DND-41 (cell line): ENCODE measurements around the gene PRIM1.
"Not testable (repeated sequence)": the region's sequence is repeated elsewhere in the genome, so short reads cannot be mapped to it uniquely, and the experiment has no call there.

Source experiments
- ATAC-seq: fragments of 200-7000 bp; cut with Tn5 transposase; 3 replicates; pipeline ENCODE4 v1.9.1; 2021; ENCODE audit warnings: low read depth; ENCODE audit not compliant: insufficient read depth
- DNase-seq: peaks from one replicate; pipeline ENCODE4 v3.0.0-alpha.2; 2020
- H2AFZ ChIP-seq: 2 replicates; pipeline ENCODE4 v1.6.0; 2012; ENCODE audit warnings: low read depth, low read length
- H3K27ac ChIP-seq: 2 replicates; pipeline ENCODE4 v1.5.1; 2012; ENCODE audit warnings: low read length, inconsistent platforms
- H3K27me3 ChIP-seq: fragments of 200-600 bp; sonication (generic); 2 replicates; pipeline ENCODE4 v1.6.0; 2012; ENCODE audit warnings: low read length, mild to moderate bottlenecking, inconsistent platforms; ENCODE audit not compliant: insufficient read depth, poor library complexity
- H3K36me3 ChIP-seq: 2 replicates; pipeline ENCODE4 v1.5.1; 2012; ENCODE audit warnings: low read length, inconsistent platforms; ENCODE audit not compliant: insufficient read depth
- H3K4me1 ChIP-seq: 2 replicates; pipeline ENCODE4 v1.5.1; 2012; ENCODE audit warnings: mild to moderate bottlenecking, low read length; ENCODE audit not compliant: insufficient read depth
- H3K4me2 ChIP-seq: 2 replicates; pipeline ENCODE4 v1.6.0; 2012; ENCODE audit warnings: mild to moderate bottlenecking, moderate library complexity, low read length, inconsistent platforms; ENCODE audit not compliant: insufficient read depth
- H3K4me3 ChIP-seq, 2 experiments: fragments of 200-600 bp in 1 of 2; shearing (Covaris generic) in 1 of 2; 2 replicates each; pipeline ENCODE4 v1.5.1; 2012 to 2016; ENCODE audit warnings: inconsistent platforms in 2 of 2, low read length in 2 of 2, mild to moderate bottlenecking in 2 of 2, low read depth in 1 of 2, moderate library complexity in 1 of 2
- H3K79me2 ChIP-seq: 2 replicates; pipeline ENCODE4 v1.6.0; 2012; ENCODE audit warnings: low read length, inconsistent platforms; ENCODE audit not compliant: insufficient read depth
- H3K9ac ChIP-seq: 2 replicates; pipeline ENCODE4 v1.6.0; 2012; ENCODE audit warnings: low read depth, mild to moderate bottlenecking, inconsistent platforms, low read length, moderate library complexity
- H3K9me3 ChIP-seq: 2 replicates; pipeline ENCODE4 v1.5.1; 2012; ENCODE audit warnings: low read length, moderate library complexity, mild to moderate bottlenecking, inconsistent platforms; ENCODE audit not compliant: insufficient read depth, severe bottlenecking
- H4K20me1 ChIP-seq: 2 replicates; pipeline ENCODE4 v1.6.0; 2012; ENCODE audit warnings: low read length; ENCODE audit not compliant: insufficient read depth
- EZH2 ChIP-seq: IDR thresholded peaks from 3 replicates; pipeline ENCODE4 v1.6.1; 2012; ENCODE audit warnings: borderline replicate concordance, low read depth, mild to moderate bottlenecking, moderate library complexity, low read length, inconsistent platforms; ENCODE audit not compliant: severe bottlenecking
- TF ChIP-seq, protein P1 (sequence below): IDR thresholded peaks from 2 replicates; pipeline ENCODE4 v1.5.1; 2012; ENCODE audit warnings: borderline replicate concordance, low read length, moderate library complexity, mild to moderate bottlenecking; ENCODE audit not compliant: poor library complexity, severe bottlenecking; ENCODE audit errors: extremely low read depth

The PRIM1 gene

DNA sequence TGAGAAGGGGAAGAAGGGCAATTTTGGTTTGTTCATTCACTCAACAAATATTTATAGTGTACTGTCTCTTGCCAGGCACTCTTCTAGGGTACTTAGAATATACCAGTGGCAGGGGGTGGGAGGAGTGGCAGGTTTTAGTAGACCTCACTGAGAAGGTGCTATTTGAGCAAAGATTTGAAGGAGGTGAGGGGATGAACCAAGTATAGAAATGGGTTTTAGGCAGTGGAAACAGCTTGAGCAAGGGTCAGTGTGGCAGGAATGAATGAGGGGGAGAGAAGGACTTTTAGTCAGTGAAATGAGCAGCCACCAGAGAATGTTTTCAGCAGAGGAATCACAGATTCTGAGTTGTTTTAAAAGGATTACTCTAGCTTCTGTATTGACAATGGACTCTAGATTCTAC is 2.3 kb downstream of the PRIM1 start:
- Histone ChIP-seq H3K27ac (peak overlapping the region; percentile 50; the same call in 1 of the 2 replicates), H3K27me3 (no peaks in the 10 kb centered on the region), H3K4me2 (peak overlapping the region; percentile 61), H3K9me3 (no peaks in the 10 kb centered on the region), H3K36me3 (peaks cover 51% of the 10 kb centered on the region), H2AFZ (no peak overlapping the region), H3K4me3 (peak overlapping the region in 1 of 2 experiments; percentile 12; a peak in 1 of 4 replicates), H3K4me1 (peaks cover 49% of the 10 kb centered on the region), H3K79me2 (peaks cover 58% of the 10 kb centered on the region), H3K9ac (peak overlapping the region; percentile 96; the same call in 1 of the 2 replicates), H4K20me1 (no peaks in the 10 kb centered on the region)
- no peak for ATAC-seq
- DNase-seq, result no peak
- TF ChIP-seq, protein P1, sequence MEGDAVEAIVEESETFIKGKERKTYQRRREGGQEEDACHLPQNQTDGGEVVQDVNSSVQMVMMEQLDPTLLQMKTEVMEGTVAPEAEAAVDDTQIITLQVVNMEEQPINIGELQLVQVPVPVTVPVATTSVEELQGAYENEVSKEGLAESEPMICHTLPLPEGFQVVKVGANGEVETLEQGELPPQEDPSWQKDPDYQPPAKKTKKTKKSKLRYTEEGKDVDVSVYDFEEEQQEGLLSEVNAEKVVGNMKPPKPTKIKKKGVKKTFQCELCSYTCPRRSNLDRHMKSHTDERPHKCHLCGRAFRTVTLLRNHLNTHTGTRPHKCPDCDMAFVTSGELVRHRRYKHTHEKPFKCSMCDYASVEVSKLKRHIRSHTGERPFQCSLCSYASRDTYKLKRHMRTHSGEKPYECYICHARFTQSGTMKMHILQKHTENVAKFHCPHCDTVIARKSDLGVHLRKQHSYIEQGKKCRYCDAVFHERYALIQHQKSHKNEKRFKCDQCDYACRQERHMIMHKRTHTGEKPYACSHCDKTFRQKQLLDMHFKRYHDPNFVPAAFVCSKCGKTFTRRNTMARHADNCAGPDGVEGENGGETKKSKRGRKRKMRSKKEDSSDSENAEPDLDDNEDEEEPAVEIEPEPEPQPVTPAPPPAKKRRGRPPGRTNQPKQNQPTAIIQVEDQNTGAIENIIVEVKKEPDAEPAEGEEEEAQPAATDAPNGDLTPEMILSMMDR, result no peak
- TF ChIP-seq EZH2, result no peak

DNA sequence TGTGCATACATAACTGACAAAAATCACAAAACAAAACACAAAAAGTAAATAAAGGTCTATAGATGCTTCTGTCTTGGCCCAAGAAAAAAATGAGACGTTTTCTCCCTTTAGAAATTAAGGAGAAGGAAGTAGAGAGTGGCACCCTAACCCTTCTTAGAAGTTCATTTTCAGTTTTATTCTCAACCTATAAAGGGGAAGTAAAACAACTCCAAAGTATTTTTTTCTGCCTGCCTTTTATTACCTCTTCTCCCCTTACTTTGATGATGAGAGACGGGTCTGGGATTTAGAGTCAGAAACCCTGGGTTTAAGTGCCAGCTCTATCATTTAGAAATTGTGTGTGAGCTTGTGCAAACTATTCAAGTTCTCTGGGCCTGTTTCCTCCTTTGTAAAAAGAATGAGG is 2.8 kb downstream of the PRIM1 start:
- TF ChIP-seq EZH2, result no peak
- TF ChIP-seq, protein P1, result no peak
- peak overlapping the region; percentile 61; the same call in 1 of the 2 replicates for H3K4me2 ChIP-seq
- no peaks in the 10 kb centered on the region for H3K27me3 ChIP-seq
- ATAC-seq (no peak), DNase-seq (no peak)
- no peak overlapping the region for H3K27ac ChIP-seq
- no peak overlapping the region for H3K4me3 ChIP-seq
- H2AFZ ChIP-seq, result no peak overlapping the region
- H3K9me3 ChIP-seq, result no peaks in the 10 kb centered on the region
- H3K9ac ChIP-seq, result no peak overlapping the region
- H3K79me2 ChIP-seq, result peaks cover 60% of the 10 kb centered on the region
- no peaks in the 10 kb centered on the region for H4K20me1 ChIP-seq
- peaks cover 49% of the 10 kb centered on the region for H3K4me1 ChIP-seq
- peaks cover 56% of the 10 kb centered on the region for H3K36me3 ChIP-seq

DNA sequence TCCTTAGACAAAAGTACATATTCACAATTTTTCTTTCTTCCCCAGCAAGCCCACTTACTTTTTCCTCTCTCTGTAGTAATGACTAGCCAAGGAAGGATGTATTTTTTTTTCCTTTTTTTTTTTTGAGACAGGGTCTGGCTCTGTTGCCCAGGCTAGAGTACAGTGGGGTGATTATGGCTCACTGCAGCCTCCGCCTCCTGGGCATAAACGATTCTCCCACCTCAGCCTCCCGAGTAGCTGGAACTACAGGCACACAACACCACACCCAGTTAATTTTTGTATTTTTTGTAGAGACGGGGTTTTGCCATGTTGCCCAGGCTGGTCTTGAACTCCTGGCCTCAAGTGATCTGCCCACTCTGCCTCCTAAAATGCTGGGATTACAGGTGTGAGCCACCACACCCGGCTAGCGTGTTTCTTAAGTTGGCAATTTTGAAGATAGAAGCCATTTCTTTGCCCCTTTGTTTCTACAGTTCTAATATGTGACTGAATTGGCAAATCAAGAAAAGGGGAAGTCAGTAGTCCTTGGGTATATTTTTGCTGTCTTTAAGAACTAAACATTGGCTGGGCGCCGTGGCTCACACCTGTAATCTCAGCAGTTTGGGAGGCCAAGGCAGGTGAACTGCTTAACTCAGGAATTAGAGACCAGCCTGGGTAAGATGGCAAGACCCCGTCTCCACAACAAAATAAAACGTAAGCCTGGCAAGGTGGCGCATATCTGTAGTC is 23.8 kb downstream of the PRIM1 start:
- no peak for TF ChIP-seq EZH2
- Histone ChIP-seq H3K27me3 (no peaks in the 10 kb centered on the region), H3K4me2 (no peak overlapping the region), H3K36me3 (peaks cover 56% of the 10 kb centered on the region), H3K9ac (no peak overlapping the region), H3K4me3 (no peak overlapping the region), H4K20me1 (peaks cover 14% of the 10 kb centered on the region), H3K27ac (no peak overlapping the region), H3K4me1 (peaks cover 28% of the 10 kb centered on the region), H3K79me2 (peaks cover 18% of the 10 kb centered on the region), H3K9me3 (no peaks in the 10 kb centered on the region), H2AFZ (no peak overlapping the region)
- no peak for ATAC-seq
- DNase-seq, result no peak

DNA sequence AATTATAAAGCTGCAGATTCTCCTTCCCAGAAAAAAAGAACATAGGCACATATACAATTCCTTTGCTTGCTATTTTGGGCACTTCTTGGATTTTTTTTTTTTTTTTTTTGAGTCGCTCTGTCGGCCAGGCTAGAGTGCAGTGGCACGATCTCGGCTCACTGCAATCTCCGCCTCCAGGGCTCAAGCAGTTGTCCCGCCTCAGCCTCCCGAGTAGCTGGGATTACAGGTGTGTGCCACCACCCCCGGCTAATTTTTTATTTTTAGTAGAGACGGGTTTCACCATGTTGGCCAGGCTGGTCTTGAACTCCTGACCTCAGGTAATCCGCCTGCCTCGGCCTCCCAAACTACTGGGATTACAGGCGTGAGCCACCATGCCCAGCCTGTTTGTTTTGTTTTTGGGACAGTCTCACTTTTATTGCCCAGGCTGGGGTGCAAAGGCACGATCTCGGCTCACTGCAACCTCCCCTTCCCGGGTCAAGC is 25.9 kb downstream of the PRIM1 start:
- Histone ChIP-seq H3K27ac (peak overlapping the region; percentile 89), H3K4me3 (peak overlapping the region; percentile 20 to 88; a peak in 3 of 4 replicates), H3K79me2 (peaks cover 39% of the 10 kb centered on the region), H2AFZ (peak overlapping the region; percentile 82; the same call in 1 of the 2 replicates), H3K36me3 (peaks cover 60% of the 10 kb centered on the region), H3K9ac (peak overlapping the region; percentile 85), H3K4me1 (peaks cover 49% of the 10 kb centered on the region), H3K4me2 (peak overlapping the region; percentile 98), H4K20me1 (peaks cover 31% of the 10 kb centered on the region)
- ATAC-seq, H3K9me3 ChIP-seq, H3K27me3 ChIP-seq: not testable (repeated sequence)
- peak; percentile 7 for DNase-seq
